Subcutaneous adipose tissue (tissue), 4 donors: ENCODE data around the gene TGFBRAP1. TPM values are rescaled to one million over a fixed set of nuclear protein-coding genes. Genes with fewer than 3 reads are reported as not detected.

Source experiments
- total RNA-seq, 4 donors: library from RNA; depleted of rRNA; stranded (reverse); fragments of >200 nt; gene quantifications; one replicate each; pipeline ENCODE4 v1.1.0, GENCODE V29; 2016
- TF ChIP-seq, protein P1 (sequence below): fragments of 450-650 bp; IDR thresholded peaks from one replicate; pipeline ENCODE4 v1.5.1; 2016; ENCODE audit warnings: low read depth, mild to moderate bottlenecking, control low read depth, antibody characterized with exemption, moderate library complexity

Gene TGFBRAP1
- total RNA-seq, 4 donors from 2014 or later, result 21.0 to 24.6 (median 22.2) TPM

DNA sequence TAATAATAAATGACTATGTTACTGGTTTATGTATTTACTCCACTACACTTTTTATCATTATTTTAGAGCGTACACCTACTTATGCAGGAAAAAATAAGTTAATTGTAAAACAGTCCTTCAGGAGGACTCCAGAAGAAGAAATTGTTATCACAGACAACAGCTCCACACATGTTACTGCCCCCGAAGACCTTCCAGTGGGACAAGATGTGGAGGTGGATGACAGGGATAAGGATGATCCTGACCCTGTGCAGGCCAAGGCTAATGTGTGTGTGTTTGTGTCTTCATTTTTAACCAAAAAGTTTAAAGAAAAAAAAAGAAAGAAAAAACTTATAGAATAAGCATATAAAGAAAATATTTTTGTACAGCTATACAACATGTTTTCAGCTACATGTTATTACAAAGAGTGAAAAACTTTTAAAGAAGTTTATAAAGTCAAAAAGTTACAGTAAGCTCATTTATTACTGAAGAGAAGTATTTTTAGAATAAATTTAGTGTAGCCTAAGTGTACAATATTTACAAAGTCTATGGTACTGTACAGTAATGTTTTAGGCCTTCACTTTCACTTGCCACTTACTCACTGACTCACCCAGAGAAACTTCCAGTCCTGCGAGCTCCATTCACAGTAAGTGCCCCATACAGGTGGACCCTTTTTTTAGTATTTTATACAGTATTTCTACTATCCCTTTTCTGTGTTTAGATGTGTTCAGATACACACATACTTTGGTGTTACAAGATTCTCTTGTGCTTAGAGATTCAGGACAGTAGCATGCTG lies 7.5 kb downstream of the TGFBRAP1 start:
- TF ChIP-seq, protein P1, sequence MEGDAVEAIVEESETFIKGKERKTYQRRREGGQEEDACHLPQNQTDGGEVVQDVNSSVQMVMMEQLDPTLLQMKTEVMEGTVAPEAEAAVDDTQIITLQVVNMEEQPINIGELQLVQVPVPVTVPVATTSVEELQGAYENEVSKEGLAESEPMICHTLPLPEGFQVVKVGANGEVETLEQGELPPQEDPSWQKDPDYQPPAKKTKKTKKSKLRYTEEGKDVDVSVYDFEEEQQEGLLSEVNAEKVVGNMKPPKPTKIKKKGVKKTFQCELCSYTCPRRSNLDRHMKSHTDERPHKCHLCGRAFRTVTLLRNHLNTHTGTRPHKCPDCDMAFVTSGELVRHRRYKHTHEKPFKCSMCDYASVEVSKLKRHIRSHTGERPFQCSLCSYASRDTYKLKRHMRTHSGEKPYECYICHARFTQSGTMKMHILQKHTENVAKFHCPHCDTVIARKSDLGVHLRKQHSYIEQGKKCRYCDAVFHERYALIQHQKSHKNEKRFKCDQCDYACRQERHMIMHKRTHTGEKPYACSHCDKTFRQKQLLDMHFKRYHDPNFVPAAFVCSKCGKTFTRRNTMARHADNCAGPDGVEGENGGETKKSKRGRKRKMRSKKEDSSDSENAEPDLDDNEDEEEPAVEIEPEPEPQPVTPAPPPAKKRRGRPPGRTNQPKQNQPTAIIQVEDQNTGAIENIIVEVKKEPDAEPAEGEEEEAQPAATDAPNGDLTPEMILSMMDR, result no peak

GRCh38 chr2:105320651-105321215 lies 8.8 kb downstream of the TGFBRAP1 start:
- TF ChIP-seq, protein P1, result no peak

- TF ChIP-seq, protein P1, result no peak
These were observed 11.6 kb downstream of the TGFBRAP1 start for GRCh38 chr2:105317937-105318336.

GRCh38 chr2:105315314-105315713 lies 14.2 kb downstream of the TGFBRAP1 start:
- TF ChIP-seq, protein P1, result no peak

GRCh38 chr2:105313877-105314276 lies 15.7 kb downstream of the TGFBRAP1 start:
- TF ChIP-seq, protein P1, result no peak

GRCh38 chr2:105309147-105309545 lies 20.4 kb downstream of the TGFBRAP1 start:
- TF ChIP-seq, protein P1, result no peak

GRCh38 chr2:105308382-105309146 lies 21.0 kb downstream of the TGFBRAP1 start:
- TF ChIP-seq, protein P1, result no peak
